Measurements from ENCODE around the gene MORF4L1. TPM values are rescaled to one million over a fixed set of nuclear protein-coding genes. Genes with fewer than 3 reads are reported as not detected.

The MORF4L1 gene
- total RNA-seq, 1 donor from 2014 or later, result 398 TPM

DNA sequence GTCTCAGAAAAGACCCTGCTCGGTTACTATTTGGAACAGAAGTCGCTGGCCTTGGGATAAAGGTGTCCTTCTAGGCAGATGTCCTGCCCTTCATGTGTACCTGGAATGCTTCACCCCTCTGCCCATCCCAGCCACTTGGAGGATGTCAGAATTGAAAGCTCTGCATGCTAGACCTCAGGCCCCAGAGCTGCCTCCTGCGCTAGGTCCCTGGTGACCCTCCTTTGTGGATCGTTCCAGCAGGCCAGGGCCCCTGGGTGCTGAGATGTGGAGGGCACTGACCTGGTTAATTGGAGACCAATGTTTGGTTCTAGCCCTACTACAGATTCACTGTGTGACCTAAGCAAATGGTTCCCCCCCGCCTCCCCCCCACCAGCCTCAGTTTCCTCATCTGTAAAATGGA is 74.8 kb downstream of the MORF4L1 start:
- H3K27me3 Mint-ChIP-seq (ENCODE audit: low read depth, unreplicated experiment), result peaks cover 32% of the 10 kb centered on the region
- DNase-seq (ENCODE audit: low read depth) (no peak), FAIRE-seq (no peak)
- H3K27ac Mint-ChIP-seq (ENCODE audit: unreplicated experiment), result no peak overlapping the region
- H3K36me3 Mint-ChIP-seq (ENCODE audit: low read depth, unreplicated experiment), result no peaks in the 10 kb centered on the region
- Histone ChIP-seq H3K79me2 (ENCODE audit: insufficient read depth, low read length) (no peaks in the 10 kb centered on the region), H3K27ac (ENCODE audit: low read depth, low read length) (no peak overlapping the region), H2AFZ (ENCODE audit: low read depth, low read length) (no peak overlapping the region), H3K4me2 (ENCODE audit: low read length) (no peak overlapping the region), H4K20me1 (ENCODE audit: insufficient read depth, low read length) (no peaks in the 10 kb centered on the region), H3K9me3 (ENCODE audit: insufficient read depth, low read depth, low read length) (no peaks in the 10 kb centered on the region), H3K36me3 (ENCODE audit: insufficient read depth, low read length) (no peaks in the 10 kb centered on the region), H3K4me3 (ENCODE audit: insufficient read depth, low read depth, low read length) (no peak overlapping the region), H3K9ac (ENCODE audit: low read length) (no peak overlapping the region), H3K27me3 (ENCODE audit: insufficient read depth, low read length) (peaks cover 17% of the 10 kb centered on the region), H3K4me1 (ENCODE audit: insufficient read depth, low read length) (peaks cover 7% of the 10 kb centered on the region)
- no peak overlapping the region for H3K4me3 Mint-ChIP-seq (ENCODE audit: unreplicated experiment)
- TF ChIP-seq, protein P1, sequence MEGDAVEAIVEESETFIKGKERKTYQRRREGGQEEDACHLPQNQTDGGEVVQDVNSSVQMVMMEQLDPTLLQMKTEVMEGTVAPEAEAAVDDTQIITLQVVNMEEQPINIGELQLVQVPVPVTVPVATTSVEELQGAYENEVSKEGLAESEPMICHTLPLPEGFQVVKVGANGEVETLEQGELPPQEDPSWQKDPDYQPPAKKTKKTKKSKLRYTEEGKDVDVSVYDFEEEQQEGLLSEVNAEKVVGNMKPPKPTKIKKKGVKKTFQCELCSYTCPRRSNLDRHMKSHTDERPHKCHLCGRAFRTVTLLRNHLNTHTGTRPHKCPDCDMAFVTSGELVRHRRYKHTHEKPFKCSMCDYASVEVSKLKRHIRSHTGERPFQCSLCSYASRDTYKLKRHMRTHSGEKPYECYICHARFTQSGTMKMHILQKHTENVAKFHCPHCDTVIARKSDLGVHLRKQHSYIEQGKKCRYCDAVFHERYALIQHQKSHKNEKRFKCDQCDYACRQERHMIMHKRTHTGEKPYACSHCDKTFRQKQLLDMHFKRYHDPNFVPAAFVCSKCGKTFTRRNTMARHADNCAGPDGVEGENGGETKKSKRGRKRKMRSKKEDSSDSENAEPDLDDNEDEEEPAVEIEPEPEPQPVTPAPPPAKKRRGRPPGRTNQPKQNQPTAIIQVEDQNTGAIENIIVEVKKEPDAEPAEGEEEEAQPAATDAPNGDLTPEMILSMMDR (IDR thresholded peaks at IDR 0.05; ENCODE audit: insufficient read depth, low read depth, low read length), result no peak
- TF ChIP-seq EZH2 (IDR thresholded peaks at IDR 0.05; ENCODE audit: insufficient read depth, low read length), result no peak
- peaks cover 4% of the 10 kb centered on the region for H3K9me3 Mint-ChIP-seq (ENCODE audit: unreplicated experiment)
- peaks cover 11% of the 10 kb centered on the region for H3K4me1 Mint-ChIP-seq (ENCODE audit: low read depth, unreplicated experiment)

Other genes with a start within 250 kb of the MORF4L1 start
- gene CHRNB4, start 231.7 kb upstream of the MORF4L1 start, total RNA-seq, result not detected in 2 replicates
- gene ADAMTS7, start 61.4 kb upstream of the MORF4L1 start, total RNA-seq, result 21.4 and 25.5 TPM in 2 replicates
- 4.1 and 5.7 TPM in 2 replicates for gene CTSH, start 72.2 kb downstream of the MORF4L1 start, total RNA-seq
- 0.55 and 1.2 TPM in 2 replicates for gene RASGRF1, start 217.9 kb downstream of the MORF4L1 start, total RNA-seq